K562 (cell line): ENCODE measurements around the gene TCF4. TPM values are rescaled to one million over a fixed set of nuclear protein-coding genes. Genes with fewer than 3 reads are reported as not detected.

Experiments used
- CUX1 ChIP-seq: fragments of 200-800 bp; sonication (Bioruptor generic); IDR thresholded peaks from 2 replicates; pipeline ENCODE4 v1.6.1; 2016; ENCODE audit warnings: missing genetic modification characterization, missing compliant biosample characterization
- DEAF1 ChIP-seq: fragments of 450-650 bp; formaldehyde crosslinking; IDR thresholded peaks from 2 replicates; pipeline ENCODE4 v1.4.0; 2020; ENCODE audit warnings: mild to moderate bottlenecking, moderate library complexity
- polyA plus RNA-seq, 8 experiments: library from polyadenylated mRNA; depleted of rRNA in 4 of 8; stranded (reverse) in 5 of 8; unstranded in 3 of 8; fragments of >200 nt; fragmentation: Nextera tagmentation in 2 of 8; fragmentation: Illumina TruSeq in 1 of 8; extraction: Ambion mirVana in 2 of 8; extraction: Trizol in 1 of 8; gene quantifications; 2 replicates each; pipeline versions ENCODE4 v1.2.1 to v1.2.3, GENCODE V29; 2011 to 2014; ENCODE audit warnings: inconsistent platforms in 1 of 8, missing spikeins in 1 of 8
- total RNA-seq, 7 experiments: library from RNA; depleted of rRNA in 6 of 7; stranded (reverse); fragments of >200 nt in 6 of 7; fragmentation: Illumina TruSeq in 2 of 7; extraction: Trizol in 2 of 7; gene quantifications; 2 replicates each; pipeline versions ENCODE4 v1.2.1 to v1.2.3, GENCODE V29; 2011 to 2021; ENCODE audit warnings: low replicate concordance in 1 of 7
- TF ChIP-seq, protein P1 (sequence below): fragments of 450-650 bp; IDR thresholded peaks from 2 replicates; pipeline ENCODE4 v1.6.1; 2016; ENCODE audit warnings: low read depth
- TF ChIP-seq, protein P2 (sequence below): fragments of 450-650 bp; formaldehyde crosslinking; IDR thresholded peaks from 2 replicates; pipeline ENCODE4 v1.4.0; 2022; ENCODE audit warnings: missing genetic modification characterization

TCF4 gene
- total and polyA plus RNA-seq, 9 of the 15 experiments (the other 6 are each of a cell fraction or from before 2014, with no cell fraction given), result 4.8 to 24.7 (median 15.2) TPM

- TF ChIP-seq, protein P1, sequence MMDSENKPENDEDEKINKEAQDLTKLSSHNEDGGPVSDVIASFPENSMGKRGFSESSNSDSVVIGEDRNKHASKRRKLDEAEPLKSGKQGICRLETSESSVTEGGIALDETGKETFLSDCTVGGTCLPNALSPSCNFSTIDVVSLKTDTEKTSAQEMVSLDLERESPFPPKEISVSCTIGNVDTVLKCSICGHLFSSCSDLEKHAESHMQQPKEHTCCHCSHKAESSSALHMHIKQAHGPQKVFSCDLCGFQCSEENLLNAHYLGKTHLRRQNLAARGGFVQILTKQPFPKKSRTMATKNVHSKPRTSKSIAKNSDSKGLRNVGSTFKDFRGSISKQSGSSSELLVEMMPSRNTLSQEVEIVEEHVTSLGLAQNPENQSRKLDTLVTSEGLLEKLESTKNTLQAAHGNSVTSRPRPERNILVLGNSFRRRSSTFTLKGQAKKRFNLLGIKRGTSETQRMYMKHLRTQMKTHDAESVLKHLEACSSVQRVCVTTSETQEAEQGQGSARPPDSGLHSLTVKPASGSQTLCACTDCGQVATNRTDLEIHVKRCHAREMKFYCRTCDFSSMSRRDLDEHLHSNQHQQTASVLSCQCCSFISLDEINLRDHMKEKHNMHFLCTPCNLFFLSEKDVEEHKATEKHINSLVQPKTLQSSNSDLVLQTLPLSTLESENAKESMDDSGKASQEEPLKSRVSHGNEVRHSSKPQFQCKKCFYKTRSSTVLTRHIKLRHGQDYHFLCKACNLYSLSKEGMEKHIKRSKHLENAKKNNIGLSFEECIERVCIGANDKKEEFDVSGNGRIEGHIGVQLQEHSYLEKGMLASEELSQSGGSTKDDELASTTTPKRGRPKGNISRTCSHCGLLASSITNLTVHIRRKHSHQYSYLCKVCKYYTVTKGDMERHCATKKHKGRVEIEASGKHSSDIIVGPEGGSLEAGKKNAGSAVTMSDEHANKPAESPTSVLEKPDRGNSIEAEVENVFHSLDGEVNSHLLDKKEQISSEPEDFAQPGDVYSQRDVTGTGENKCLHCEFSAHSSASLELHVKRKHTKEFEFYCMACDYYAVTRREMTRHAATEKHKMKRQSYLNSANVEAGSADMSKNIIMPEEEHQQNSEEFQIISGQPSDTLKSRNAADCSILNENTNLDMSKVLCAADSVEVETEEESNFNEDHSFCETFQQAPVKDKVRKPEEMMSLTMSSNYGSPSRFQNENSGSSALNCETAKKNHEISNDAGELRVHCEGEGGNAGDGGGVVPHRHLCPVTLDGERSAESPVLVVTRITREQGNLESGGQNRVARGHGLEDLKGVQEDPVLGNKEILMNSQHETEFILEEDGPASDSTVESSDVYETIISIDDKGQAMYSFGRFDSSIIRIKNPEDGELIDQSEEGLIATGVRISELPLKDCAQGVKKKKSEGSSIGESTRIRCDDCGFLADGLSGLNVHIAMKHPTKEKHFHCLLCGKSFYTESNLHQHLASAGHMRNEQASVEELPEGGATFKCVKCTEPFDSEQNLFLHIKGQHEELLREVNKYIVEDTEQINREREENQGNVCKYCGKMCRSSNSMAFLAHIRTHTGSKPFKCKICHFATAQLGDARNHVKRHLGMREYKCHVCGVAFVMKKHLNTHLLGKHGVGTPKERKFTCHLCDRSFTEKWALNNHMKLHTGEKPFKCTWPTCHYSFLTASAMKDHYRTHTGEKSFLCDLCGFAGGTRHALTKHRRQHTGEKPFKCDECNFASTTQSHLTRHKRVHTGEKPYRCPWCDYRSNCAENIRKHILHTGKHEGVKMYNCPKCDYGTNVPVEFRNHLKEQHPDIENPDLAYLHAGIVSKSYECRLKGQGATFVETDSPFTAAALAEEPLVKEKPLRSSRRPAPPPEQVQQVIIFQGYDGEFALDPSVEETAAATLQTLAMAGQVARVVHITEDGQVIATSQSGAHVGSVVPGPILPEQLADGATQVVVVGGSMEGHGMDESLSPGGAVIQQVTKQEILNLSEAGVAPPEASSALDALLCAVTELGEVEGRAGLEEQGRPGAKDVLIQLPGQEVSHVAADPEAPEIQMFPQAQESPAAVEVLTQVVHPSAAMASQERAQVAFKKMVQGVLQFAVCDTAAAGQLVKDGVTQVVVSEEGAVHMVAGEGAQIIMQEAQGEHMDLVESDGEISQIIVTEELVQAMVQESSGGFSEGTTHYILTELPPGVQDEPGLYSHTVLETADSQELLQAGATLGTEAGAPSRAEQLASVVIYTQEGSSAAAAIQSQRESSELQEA, result no peak
- TF ChIP-seq DEAF1 (no peak), CUX1 (CRISPR knock-in tag) (no peak)
- TF ChIP-seq, protein P2, sequence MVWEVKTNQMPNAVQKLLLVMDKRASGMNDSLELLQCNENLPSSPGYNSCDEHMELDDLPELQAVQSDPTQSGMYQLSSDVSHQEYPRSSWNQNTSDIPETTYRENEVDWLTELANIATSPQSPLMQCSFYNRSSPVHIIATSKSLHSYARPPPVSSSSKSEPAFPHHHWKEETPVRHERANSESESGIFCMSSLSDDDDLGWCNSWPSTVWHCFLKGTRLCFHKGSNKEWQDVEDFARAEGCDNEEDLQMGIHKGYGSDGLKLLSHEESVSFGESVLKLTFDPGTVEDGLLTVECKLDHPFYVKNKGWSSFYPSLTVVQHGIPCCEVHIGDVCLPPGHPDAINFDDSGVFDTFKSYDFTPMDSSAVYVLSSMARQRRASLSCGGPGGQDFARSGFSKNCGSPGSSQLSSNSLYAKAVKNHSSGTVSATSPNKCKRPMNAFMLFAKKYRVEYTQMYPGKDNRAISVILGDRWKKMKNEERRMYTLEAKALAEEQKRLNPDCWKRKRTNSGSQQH (CRISPR knock-in tag), result no peak
These were observed 1.0 kb upstream of the TCF4 start (continued) for GRCh38 chr18:55588870-55589595.
